ENCODE data around the gene CROCC2. TPM values are rescaled to one million over a fixed set of nuclear protein-coding genes. Genes with fewer than 3 reads are reported as not detected.

Gene CROCC2
- total RNA-seq, 1 experiment from 2014 or later = not detected

DNA sequence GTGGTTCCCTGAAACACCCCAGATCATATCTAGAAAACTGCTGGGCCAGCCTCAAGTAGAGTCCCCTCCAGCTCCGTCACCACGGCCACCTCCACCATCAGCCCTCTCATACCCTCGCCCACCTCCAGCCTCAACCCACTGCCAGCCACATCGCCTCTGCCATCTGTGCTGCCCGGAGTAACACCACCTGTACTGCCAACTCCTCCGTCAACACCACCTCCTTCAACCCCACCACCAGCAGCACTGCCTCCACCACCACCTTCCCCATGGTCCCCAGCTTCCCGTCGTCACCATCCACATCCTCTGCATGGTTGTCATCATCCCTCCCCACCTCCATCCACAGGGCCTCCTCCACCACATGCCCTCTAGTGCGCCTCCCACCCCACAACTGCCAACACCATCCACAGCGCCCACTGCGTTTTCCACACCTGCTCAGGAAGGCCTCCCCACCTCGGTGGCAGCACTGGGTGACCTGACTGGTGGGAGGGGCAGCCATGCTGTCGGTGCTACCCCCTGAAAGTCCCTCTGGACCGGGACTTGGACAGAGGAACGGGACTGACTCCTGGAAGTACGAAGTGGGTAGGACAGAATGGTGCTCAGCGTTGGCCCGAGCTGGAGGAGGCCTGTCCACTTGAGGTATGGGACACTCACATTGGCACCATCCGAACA is 93.9 kb downstream of the CROCC2 start (continued):
- TF ChIP-seq, protein P1, sequence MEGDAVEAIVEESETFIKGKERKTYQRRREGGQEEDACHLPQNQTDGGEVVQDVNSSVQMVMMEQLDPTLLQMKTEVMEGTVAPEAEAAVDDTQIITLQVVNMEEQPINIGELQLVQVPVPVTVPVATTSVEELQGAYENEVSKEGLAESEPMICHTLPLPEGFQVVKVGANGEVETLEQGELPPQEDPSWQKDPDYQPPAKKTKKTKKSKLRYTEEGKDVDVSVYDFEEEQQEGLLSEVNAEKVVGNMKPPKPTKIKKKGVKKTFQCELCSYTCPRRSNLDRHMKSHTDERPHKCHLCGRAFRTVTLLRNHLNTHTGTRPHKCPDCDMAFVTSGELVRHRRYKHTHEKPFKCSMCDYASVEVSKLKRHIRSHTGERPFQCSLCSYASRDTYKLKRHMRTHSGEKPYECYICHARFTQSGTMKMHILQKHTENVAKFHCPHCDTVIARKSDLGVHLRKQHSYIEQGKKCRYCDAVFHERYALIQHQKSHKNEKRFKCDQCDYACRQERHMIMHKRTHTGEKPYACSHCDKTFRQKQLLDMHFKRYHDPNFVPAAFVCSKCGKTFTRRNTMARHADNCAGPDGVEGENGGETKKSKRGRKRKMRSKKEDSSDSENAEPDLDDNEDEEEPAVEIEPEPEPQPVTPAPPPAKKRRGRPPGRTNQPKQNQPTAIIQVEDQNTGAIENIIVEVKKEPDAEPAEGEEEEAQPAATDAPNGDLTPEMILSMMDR (IDR thresholded peaks at IDR 0.05 in 2 of 3, conservative IDR thresholded peaks at IDR 0.05 in 1 of 3; ENCODE audit: borderline replicate concordance in 1 of 3, insufficient read depth in 1 of 3, low read depth in 2 of 3, low read length in 2 of 3) = no peak

DNA sequence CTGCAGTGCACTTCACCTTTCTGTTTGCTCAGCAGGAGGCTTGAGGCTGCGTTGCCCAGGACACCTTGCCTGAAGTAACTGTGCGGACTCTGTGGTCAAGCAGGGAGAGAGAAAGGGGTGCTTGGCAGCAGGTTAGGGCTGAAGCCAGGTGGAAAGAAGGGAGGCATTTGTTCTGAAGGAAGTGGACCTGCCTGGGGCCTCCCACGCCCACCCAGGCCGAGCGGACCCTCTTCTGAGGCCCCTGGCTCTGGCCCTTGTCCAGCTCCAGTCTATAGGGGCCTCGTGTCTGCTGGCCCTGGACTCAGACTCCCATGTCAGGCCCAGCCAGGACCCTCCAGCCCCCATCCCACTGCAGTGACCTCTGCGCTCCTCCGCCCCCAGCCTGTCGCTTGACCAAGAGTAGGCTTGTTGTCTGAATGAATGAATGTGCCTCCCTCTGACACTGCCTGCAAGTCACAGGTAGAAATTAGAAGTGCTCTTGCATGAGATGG is 94.7 kb downstream of the CROCC2 start:
- no peak overlapping the region for H3K9ac ChIP-seq (ENCODE audit: low read length)
- 0 out of 4 replicates have a peak, but pooled peaks cover 0 to 7% of the 10 kb centered on the region in 2 experiments for H3K36me3 ChIP-seq (ENCODE audit: control insufficient read depth in 1 of 2, insufficient read depth in 2 of 2, low read length in 2 of 2)
- POLR2A ChIA-PET = no interaction called here
- TF ChIP-seq ELF1 (IDR thresholded peaks at IDR 0.05; ENCODE audit: borderline replicate concordance, low read depth) = no peak
- TF ChIP-seq, protein P2, sequence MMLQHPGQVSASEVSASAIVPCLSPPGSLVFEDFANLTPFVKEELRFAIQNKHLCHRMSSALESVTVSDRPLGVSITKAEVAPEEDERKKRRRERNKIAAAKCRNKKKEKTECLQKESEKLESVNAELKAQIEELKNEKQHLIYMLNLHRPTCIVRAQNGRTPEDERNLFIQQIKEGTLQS (IDR thresholded peaks at IDR 0.05) = no peak
- TF ChIP-seq EZH2 (IDR thresholded peaks at IDR 0.05) = no peak
- TF ChIP-seq CBX3 (IDR thresholded peaks at IDR 0.05; ENCODE audit: low read depth) = no peak
- no peak overlapping the region for H3K4me2 ChIP-seq (ENCODE audit: low read length)
- H3K4me1 ChIP-seq (ENCODE audit: control insufficient read depth in 1 of 2, insufficient read depth in 2 of 2, low read length in 2 of 2) = peaks cover 5 to 17% of the 10 kb centered on the region in 2 experiments; a peak in 3 of 4 replicates
- RAD21 ChIA-PET (ENCODE audit: low non-redundant PET in 1 of 2, low total read pairs in 2 of 2, uncharacterized antibody in 2 of 2, unreplicated experiment in 2 of 2) = no interaction called here
- H3K4me3 ChIP-seq (replicated peaks in 1 of 2; ENCODE audit: low read depth in 1 of 2, low read length in 2 of 2) = no peak overlapping the region
- peaks cover 6 to 14% of the 10 kb centered on the region in 2 experiments; a peak in 2 of 4 replicates for H3K9me3 ChIP-seq (ENCODE audit: control insufficient read depth in 1 of 2, insufficient read depth in 1 of 2, low read depth in 1 of 2, low read length in 2 of 2)
- H4K20me1 ChIP-seq (ENCODE audit: insufficient read depth) = no peaks in the 10 kb centered on the region
- H3K9me2 ChIP-seq (ENCODE audit: insufficient read depth) = no peaks in the 10 kb centered on the region
- H3K79me2 ChIP-seq (ENCODE audit: insufficient read depth, low read length) = no peaks in the 10 kb centered on the region
- no TSS peak for BruUV-seq (replicated peaks)
- ATAC-seq = no peak
- H2AFZ ChIP-seq (ENCODE audit: low read depth, low read length, poor library complexity, severe bottlenecking) = no peak overlapping the region
- intact Hi-C loops (cut with micrococcal nuclease) = no loop called here
- CTCF ChIA-PET = no interaction called here
- H3K27me3 ChIP-seq (ENCODE audit: insufficient read depth, low read length) = no peaks in the 10 kb centered on the region
- H3K27ac ChIP-seq (ENCODE audit: low read depth, low read length) = no peak overlapping the region
- DNase-seq (ENCODE audit: low read depth, low spot score) = no peak
